ENCODE data around the gene RETREG3.
A peak's percentile ranks its signal among the peaks of the same experiment; 100 is the strongest.

RETREG3 gene

DNA sequence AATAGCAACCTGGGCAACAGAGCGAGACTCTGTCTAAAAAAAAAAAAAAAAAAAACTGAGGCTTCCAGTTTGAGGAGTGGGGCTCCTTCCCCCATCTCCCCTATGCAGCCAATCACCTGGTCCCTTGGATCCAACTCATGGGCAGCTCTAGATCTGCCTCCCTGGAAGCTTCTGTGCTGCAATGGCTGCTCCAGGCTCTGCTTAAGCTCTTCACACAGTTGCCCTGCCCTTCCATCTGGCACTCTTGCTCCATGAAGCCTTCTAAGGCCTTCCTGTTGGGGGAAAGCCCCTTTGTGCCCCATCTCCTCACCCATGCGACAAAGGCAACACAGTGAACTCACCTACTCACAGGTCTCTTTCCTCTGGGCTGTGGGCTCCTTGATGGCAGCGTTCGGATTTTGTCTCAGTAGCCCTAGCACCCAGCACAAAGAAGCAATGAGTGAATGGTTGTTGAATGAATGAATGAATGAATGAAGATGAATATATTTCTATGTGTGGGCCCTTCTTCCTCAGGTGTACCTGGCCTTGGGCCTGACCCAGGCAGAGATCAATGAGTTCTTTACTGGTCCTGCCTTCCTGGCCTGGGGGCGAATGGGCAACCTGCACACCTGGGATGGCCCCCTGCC, 71.2 kb downstream of the RETREG3 start:
- DNase-seq = no peak
- intact Hi-C loops (cut with DNase I) = no loop called here

DNA sequence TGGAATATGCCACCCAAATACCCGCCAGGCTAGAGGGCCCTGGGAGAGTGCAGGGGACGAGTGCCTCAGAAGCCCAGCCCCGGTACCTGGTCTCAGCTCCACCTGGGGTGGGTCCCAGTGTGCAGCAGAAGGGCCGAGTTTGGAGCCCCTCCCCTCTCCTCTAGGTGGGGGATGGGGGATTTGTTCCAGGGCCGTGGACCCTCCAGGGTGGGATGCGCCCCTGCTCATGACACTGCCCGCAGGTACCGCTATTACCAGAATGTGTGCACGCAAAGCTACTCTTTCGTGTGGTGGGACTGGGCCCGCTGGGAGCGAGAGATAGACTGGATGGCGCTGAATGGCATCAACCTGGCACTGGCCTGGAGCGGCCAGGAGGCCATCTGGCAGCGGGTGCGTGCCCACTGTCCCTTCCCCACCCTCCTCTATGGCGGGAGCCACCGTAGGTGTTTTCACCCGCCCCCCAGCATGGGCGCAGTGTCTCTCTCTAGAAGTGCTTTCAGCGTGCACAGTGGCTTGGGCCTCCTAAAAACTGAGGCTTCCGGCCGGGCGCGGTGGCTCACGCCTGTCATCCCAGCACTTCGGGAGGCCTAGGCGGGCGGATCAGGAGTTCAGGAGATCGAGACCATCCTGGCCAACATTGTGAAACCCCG, 71.9 kb downstream of the RETREG3 start:
- DNase-seq = peak in 1 of 10 donors; percentile 24
- intact Hi-C loops (cut with DNase I) = no loop called here

DNA sequence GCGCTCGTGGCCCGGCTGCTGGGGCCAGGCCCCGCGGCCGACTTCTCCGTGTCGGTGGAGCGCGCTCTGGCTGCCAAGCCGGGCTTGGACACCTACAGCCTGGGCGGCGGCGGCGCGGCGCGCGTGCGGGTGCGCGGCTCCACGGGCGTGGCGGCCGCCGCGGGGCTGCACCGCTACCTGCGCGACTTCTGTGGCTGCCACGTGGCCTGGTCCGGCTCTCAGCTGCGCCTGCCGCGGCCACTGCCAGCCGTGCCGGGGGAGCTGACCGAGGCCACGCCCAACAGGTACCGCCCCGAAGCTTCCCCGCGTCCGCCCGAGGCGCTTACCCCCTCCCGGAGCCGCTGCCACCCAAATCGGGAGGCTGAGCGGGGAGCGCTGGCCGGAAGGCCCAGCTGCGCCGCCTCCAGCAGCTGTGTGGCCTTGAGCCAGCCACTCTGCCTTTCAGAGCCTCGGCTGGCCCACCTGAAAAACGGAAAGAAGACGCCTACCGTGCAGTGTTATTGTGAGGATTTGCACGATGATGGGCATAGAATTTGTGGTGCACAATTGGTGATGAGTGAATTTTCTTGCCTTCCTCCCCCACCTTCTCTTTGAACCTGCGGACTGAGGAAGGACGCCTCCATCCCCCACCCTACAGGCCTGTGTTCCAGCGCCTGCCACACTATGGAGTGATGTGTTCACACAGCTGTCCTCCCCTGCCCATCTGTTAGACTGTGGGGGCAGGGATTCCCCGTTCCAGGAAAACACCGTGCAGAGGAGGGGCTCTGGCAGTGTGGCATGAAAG, 72.6 kb downstream of the RETREG3 start:
- intact Hi-C loops (cut with DNase I) = no loop called here
- peak; percentile 60 to 97 (median 80) for DNase-seq

DNA sequence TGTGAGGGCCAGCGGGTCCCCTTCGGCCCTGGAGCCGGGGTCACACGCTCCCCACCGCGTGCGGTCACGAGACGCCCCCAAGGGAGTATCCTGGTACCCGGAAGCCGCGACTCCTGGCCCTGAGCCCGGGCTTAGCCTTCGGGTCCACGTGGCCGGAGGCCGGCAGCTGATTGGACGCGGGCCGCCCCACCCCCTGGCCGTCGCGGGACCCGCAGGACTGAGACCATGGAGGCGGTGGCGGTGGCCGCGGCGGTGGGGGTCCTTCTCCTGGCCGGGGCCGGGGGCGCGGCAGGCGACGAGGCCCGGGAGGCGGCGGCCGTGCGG, 73.2 kb downstream of the RETREG3 start, which contains the start of gene NAGLU:
TSS of gene NAGLU (plus strand) at position 194 of the 324 bp plus-strand sequence. CDS start at position 226, 32 bp downstream.
- peak; percentile 89 to 99 (median 95) for DNase-seq
- intact Hi-C loops (cut with DNase I) = no loop called here

DNA sequence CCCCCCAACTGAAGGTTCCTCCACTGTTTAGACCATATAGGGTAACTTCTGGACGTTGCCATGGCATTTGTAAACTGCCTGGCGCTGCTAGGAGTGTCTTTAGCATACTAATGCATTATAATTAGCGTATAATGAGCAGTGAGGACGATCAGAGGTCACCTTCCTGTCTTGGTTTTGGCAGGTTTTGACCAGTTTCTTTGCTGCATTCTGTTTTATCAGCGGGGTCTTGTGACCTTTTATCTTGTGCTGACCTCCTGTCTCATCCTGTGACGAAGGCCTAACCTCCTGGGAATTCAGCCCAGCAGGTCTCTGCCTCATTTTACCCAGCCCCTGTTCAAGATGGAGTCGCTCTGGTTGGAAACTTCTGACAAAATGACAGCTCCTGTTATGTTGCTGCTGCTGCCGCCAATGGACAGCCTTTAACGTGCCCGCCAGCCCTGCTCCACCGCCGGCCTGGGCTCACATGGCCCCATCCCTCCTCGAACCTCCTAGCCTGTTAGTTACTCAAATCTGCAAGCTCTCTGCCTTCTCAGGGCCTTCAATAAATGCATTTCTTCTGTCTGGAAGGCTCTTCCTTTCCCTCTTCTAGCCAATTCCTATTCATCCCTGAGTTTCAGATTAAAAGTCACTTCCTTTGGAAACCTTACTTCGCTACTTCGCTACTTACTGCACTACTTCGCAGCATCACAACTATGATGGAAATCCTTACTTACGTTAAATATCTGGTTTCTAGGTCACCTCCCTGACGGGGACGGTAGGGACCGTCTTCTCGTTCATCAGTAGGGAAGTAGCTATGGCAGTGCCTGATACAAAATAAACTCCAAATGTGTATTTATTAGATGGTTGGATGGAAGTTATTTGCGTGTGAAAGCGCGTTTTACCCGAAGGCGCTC, 73.8 kb downstream of the RETREG3 start:
- intact Hi-C loops (cut with DNase I) = no loop called here
- DNase-seq = no peak

DNA sequence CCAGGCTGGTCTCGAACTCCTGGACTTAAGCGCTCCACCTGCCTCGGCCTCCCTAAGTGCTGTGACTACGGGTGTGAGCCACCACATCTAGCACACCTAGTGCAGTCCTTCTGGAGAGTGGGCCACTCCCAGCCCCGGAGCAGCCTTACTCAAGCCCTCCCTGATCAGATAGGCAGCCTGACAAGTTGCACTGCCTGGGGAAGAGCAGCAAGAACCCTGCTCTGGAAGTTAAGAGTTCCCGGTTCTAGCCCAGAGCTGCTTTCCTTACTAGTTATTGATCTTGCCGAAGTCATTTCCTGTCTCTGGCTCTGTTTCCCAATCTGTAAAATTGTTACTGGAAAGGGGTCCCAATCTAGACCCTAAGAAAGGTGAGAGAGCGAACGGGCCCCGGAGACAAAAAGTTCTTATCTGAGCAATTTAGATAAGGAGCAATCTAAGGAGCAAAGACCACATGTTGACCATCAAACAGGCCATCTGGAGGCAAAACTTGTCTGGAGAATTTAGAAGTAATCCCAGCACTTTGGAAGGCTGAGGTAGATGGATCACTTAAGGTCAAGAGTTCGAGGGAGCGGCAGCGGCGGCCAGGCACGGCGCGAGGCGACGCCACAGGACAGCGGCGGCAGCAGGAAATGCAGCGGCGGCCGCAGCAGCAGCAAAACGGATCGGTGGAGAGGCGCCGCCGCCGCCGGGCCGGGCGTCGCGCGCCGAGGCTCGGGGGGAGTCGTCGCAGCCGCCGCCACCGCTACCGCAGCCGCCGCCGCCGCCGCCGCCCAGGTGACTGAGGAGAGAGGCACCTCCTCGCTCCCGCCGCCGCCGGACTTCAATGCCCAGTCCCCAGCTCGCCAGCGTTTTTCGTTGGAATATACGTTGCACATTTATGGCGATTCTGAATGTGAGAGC, 77.5 kb downstream of the RETREG3 start:
- DNase-seq = peak; percentile 44 to 95 (median 69)
- intact Hi-C loops (cut with DNase I) = no loop called here

DNA sequence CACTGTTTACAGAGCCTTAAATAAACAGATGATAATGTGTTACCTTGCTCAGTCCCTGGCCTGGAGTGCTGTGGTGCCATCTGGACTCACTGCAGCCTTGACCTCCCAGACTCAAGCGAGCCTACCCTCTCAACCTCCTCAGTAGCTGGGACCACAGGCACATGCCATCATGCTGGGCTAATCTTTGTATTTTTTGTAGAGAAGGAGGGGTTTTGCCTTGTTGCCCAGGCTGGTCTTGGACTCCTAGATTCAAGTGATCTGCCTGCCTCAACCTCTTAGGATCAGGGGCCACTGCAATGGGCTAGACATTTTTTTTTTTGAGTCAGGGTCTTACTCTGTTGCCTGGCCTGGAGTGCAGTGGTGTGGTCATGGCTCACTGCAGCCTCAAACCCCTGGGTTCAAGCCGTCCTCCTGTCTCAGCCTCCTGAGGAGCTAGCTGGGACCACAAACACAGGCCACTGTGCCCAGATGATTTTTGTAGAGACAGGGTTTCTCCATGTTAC, 78.2 kb downstream of the RETREG3 start:
- no peak for DNase-seq
- intact Hi-C loops (cut with DNase I) = no loop called here

Measured in posterior cingulate gyrus (tissue), 11 donors.